K562 (cell line): Measurements from ENCODE around the gene SUCO. TPM values are rescaled to one million over a fixed set of nuclear protein-coding genes. Genes with fewer than 3 reads are reported as not detected.
A peak's percentile ranks its signal among the peaks of the same experiment; 100 is the strongest.

Source experiments
- ATAC-seq: fragments of 200-7000 bp; cut with Tn5 transposase; 3 replicates; pipeline ENCODE4 v1.9.1; 2020; ENCODE audit warnings: moderate library complexity
- BruUV-seq: library from RNA; stranded (reverse); fragments of 400-500 nt; replicated peaks from 2 replicates; lab custom pipeline; 2021; lab: Mats Ljungman, UMichigan
- CTCF ChIA-PET: fragments of 300-600 bp; formaldehyde crosslinking; extraction: SDS; loops from one replicate; lab custom pipeline; 2021; ENCODE audit warnings: low intra/inter-chr PET ratio; lab: Yijun Ruan, JAX
- POLR2A ChIA-PET: fragments of 300-600, 350-650 bp; sonication (Branson Sonifier 250); formaldehyde crosslinking; extraction: SDS; loops from one replicate; lab custom pipeline; 2021; ENCODE audit warnings: antibody characterized with exemption, inconsistent platforms; lab: Yijun Ruan, JAX
- DNase-seq, 4 experiments: peaks; one replicate each; pipeline versions ENCODE4 v3.0.0 to v3.0.0-alpha.2; 2011 to 2018; ENCODE audit warnings: low spot score in 3 of 4, mixed read lengths in 3 of 4; ENCODE audit errors: extremely low read depth in 1 of 4
- FAIRE-seq: peaks from 2 replicates; lab custom pipeline; 2011; peaks lifted over from hg19 to GRCh38; lab: Jason Lieb, UNC
- H2AFZ ChIP-seq: 2 replicates; pipeline ENCODE4 v1.6.0; 2011; ENCODE audit warnings: low read depth, low read length, control low read depth, inconsistent platforms
- H3K27ac ChIP-seq: fragments of 200-600 bp; 3 replicates; pipeline ENCODE4 v1.8.0; 2011; ENCODE audit warnings: low read depth, mild to moderate bottlenecking, control low read depth, inconsistent platforms, low read length, moderate library complexity, mixed read lengths; ENCODE audit errors: extremely low read depth
- H3K27me3 ChIP-seq, 2 experiments: fragments of 300-600 bp in 1 of 2; 2 replicates in 1 of 2; 3 replicates in 1 of 2; pipeline versions ENCODE4 v1.6.0 to v1.8.0; 2011; ENCODE audit warnings: inconsistent platforms in 2 of 2, low read length in 2 of 2, mild to moderate bottlenecking in 1 of 2, mixed read lengths in 1 of 2, moderate library complexity in 1 of 2; ENCODE audit not compliant: control insufficient read depth in 2 of 2, insufficient read depth in 2 of 2
- H3K36me3 ChIP-seq: fragments of 300-600 bp; 3 replicates; pipeline ENCODE4 v1.8.0; 2011; ENCODE audit warnings: mild to moderate bottlenecking, low read length, inconsistent platforms; ENCODE audit not compliant: control insufficient read depth, insufficient read depth
- H3K4me1 ChIP-seq, 2 experiments: fragments of 200-600 bp in 1 of 2; replicated peaks in 1 of 2; 2 replicates in 1 of 2; 3 replicates in 1 of 2; pipeline versions ENCODE4 v1.5.1 to v1.8.0; 2011; ENCODE audit warnings: inconsistent platforms in 2 of 2, low read length in 2 of 2, mild to moderate bottlenecking in 1 of 2, mixed read lengths in 1 of 2, moderate library complexity in 1 of 2; ENCODE audit not compliant: control insufficient read depth in 2 of 2, insufficient read depth in 2 of 2
- H3K4me2 ChIP-seq: 2 replicates; pipeline ENCODE4 v1.6.1; 2011; ENCODE audit warnings: low read length, control low read depth, inconsistent platforms, mixed read lengths; ENCODE audit not compliant: insufficient read depth
- H3K4me3 ChIP-seq: fragments of 200-600 bp; sonication (generic), shearing (Covaris generic); 2 replicates; pipeline ENCODE4 v1.5.1; 2016; ENCODE audit warnings: control low read depth, inconsistent platforms
- H3K79me2 ChIP-seq: fragments of 200-600 bp; 3 replicates; pipeline ENCODE4 v1.8.0; 2011; ENCODE audit warnings: low read length, inconsistent platforms; ENCODE audit not compliant: control insufficient read depth, insufficient read depth
- H3K9ac ChIP-seq, 2 experiments: 2 replicates each; pipeline versions ENCODE4 v1.6.0 to v1.6.1; 2011; ENCODE audit warnings: low read depth in 2 of 2, low read length in 2 of 2, control low read depth in 1 of 2, inconsistent platforms in 1 of 2, mild to moderate bottlenecking in 1 of 2, mixed read lengths in 1 of 2; ENCODE audit not compliant: insufficient read depth in 1 of 2
- H3K9me1 ChIP-seq: one replicate; pipeline ENCODE4 v1.6.0; 2011; ENCODE audit warnings: inconsistent platforms, mild to moderate bottlenecking, low read length, moderate library complexity; ENCODE audit not compliant: control insufficient read depth, insufficient read depth
- H3K9me3 ChIP-seq: replicated peaks from 2 replicates; pipeline ENCODE4 v1.5.1; 2011; ENCODE audit warnings: low read depth, low read length, inconsistent platforms; ENCODE audit not compliant: control insufficient read depth, insufficient read depth
- H4K20me1 ChIP-seq: replicated peaks from 2 replicates; pipeline ENCODE4 v1.6.1; 2011; ENCODE audit warnings: low read length, inconsistent platforms, mixed read lengths; ENCODE audit not compliant: control insufficient read depth, insufficient read depth
- E2F6 ChIP-seq, 2 experiments: IDR thresholded peaks; 2 replicates each; pipeline ENCODE4 v1.6.1; 2011; ENCODE audit warnings: borderline replicate concordance in 1 of 2, control low read depth in 1 of 2, low read depth in 1 of 2, low read length in 1 of 2, mild to moderate bottlenecking in 1 of 2, mixed read lengths in 1 of 2, moderate library complexity in 1 of 2; ENCODE audit not compliant: insufficient read depth in 1 of 2, insufficient read length in 1 of 2, poor library complexity in 1 of 2, severe bottlenecking in 1 of 2; ENCODE audit errors: extremely low read depth in 1 of 2
- GATA2 ChIP-seq: sonication (generic); formaldehyde crosslinking; IDR thresholded peaks from 2 replicates; pipeline ENCODE4 v1.4.0; 2020; ENCODE audit warnings: mild to moderate bottlenecking, missing genetic modification reagents
- HIVEP1 ChIP-seq: fragments of 250-450 bp; sonication (Bioruptor Pico); IDR thresholded peaks from 2 replicates; pipeline ENCODE4 v1.4.0; 2020; ENCODE audit warnings: mild to moderate bottlenecking
- MEF2D ChIP-seq: conservative IDR thresholded peaks from 2 replicates; pipeline ENCODE4 v1.6.1; 2016; ENCODE audit warnings: low read depth, missing genetic modification characterization, missing compliant biosample characterization
- MTA1 ChIP-seq: fragments of 450-650 bp; IDR thresholded peaks from 2 replicates; pipeline ENCODE4 v1.6.1; 2017; ENCODE audit warnings: borderline replicate concordance
- RB1 ChIP-seq: fragments of 450-650 bp; IDR thresholded peaks from 2 replicates; pipeline ENCODE4 v1.6.1; 2017; ENCODE audit warnings: low read depth, mild to moderate bottlenecking
- ZBTB43 ChIP-seq: sonication (generic); formaldehyde crosslinking; IDR thresholded peaks from 2 replicates; pipeline ENCODE4 v1.8.0; 2023; ENCODE audit warnings: mild to moderate bottlenecking, missing genetic modification reagents
- ZNF445 ChIP-seq: fragments of 250-450 bp; sonication (Bioruptor Pico); IDR thresholded peaks from 2 replicates; pipeline ENCODE4 v1.4.0; 2020; ENCODE audit warnings: low read depth, mild to moderate bottlenecking, moderate library complexity
- WGBS: fragments of 100-300 bp; shearing (Covaris generic); methylation state at CpG from one replicate; pipeline ENCODE4 v1.1.6; 2016; ENCODE audit warnings: low coverage, mixed read lengths; ENCODE audit not compliant: insufficient coverage; ENCODE audit errors: missing lambda C conversion rate; 5-methylcytosine and 5-hydroxymethylcytosine counted together
- in situ Hi-C: fragments of 300-500 bp; cut with MboI; formaldehyde crosslinking; loops from 4 replicates; pipeline ENCODE4 v1.15.0; 2018; ENCODE audit warnings: inconsistent platforms, mixed read lengths
- intact Hi-C: fragments of 100-400 bp; cut with micrococcal nuclease; formaldehyde crosslinking; loops from 2 replicates; pipeline ENCODE4 v1.14.2; 2022
- polyA plus RNA-seq, 8 experiments: library from polyadenylated mRNA; depleted of rRNA in 4 of 8; stranded (reverse) in 5 of 8; unstranded in 3 of 8; fragments of >200 nt; fragmentation: Nextera tagmentation in 2 of 8; fragmentation: Illumina TruSeq in 1 of 8; extraction: Ambion mirVana in 2 of 8; extraction: Trizol in 1 of 8; gene quantifications; 2 replicates each; pipeline versions ENCODE4 v1.2.1 to v1.2.3, GENCODE V29; 2011 to 2014; ENCODE audit warnings: inconsistent platforms in 1 of 8, missing spikeins in 1 of 8
- total RNA-seq, 7 experiments: library from RNA; depleted of rRNA in 6 of 7; stranded (reverse); fragments of >200 nt in 6 of 7; fragmentation: Illumina TruSeq in 2 of 7; extraction: Trizol in 2 of 7; gene quantifications; 2 replicates each; pipeline versions ENCODE4 v1.2.1 to v1.2.3, GENCODE V29; 2011 to 2021; ENCODE audit warnings: low replicate concordance in 1 of 7
- TF ChIP-seq, protein P1 (sequence below): fragments of 450-650 bp; IDR thresholded peaks from 2 replicates; pipeline ENCODE4 v1.6.1; 2017; ENCODE audit warnings: antibody characterized with exemption, mild to moderate bottlenecking
- TF ChIP-seq, protein P2 (sequence below): fragments of 200-800 bp; sonication (Bioruptor generic); IDR thresholded peaks from 2 replicates; pipeline ENCODE4 v1.6.1; 2017; ENCODE audit warnings: missing genetic modification characterization, missing compliant biosample characterization

Gene SUCO
- total and polyA plus RNA-seq, 9 of the 15 experiments (the other 6 are each of a cell fraction or from before 2014, with no cell fraction given): 2.5 to 20.6 (median 14.3) TPM

- peak in 1 of 2 experiments; percentile 71 for TF ChIP-seq E2F6 (IDR thresholded peaks at IDR 0.05; ENCODE audit: borderline replicate concordance in 1 of 2, extremely low read depth in 1 of 2, insufficient read depth in 1 of 2, insufficient read length in 1 of 2, low read depth in 1 of 2, low read length in 1 of 2, poor library complexity in 1 of 2, severe bottlenecking in 1 of 2)
- TF ChIP-seq, all 486 proteins: peak for 4
These were observed 3.6 kb upstream of the SUCO start (continued) for GRCh38 chr1:172529304-172529703.

DNA sequence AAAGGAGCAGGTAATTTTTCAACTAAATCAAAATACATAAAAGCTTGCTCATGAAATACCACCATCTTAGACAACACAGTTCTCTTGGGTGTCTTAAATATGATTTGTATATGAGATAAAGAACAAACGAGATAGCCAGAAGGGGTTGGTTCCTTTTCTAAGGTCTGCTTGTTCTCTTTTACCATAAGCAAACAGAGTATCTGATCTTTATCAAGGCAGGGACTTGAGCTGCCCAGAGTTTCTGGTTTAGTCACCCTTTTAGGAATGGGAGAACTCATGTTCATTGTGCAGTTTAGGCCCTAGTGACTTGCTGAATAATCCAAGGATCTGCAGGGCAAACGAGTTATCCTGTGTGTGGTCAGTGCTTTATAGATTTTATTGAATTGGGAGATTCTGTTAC is 3.0 kb upstream of the SUCO start:
- in situ Hi-C loops (no loop called here), intact Hi-C loops (no loop called here)
- Histone ChIP-seq H3K9ac (0 out of 4 replicates have a peak overlapping the region, but pooled peaks of 1 of the 2 experiments have one; percentile 17), H2AFZ (peak overlapping the region; percentile 75), H3K9me1 (no peaks in the 10 kb centered on the region), H3K27ac (peak overlapping the region; percentile 35; the same call in 2 of the 3 replicates), H3K4me3 (no peak overlapping the region), H3K36me3 (no peaks in the 10 kb centered on the region), H3K4me1 (peaks cover 3 to 28% of the 10 kb centered on the region in 2 experiments; a peak in 3 of 5 replicates), H3K9me3 (no peaks in the 10 kb centered on the region), H3K4me2 (peak overlapping the region; percentile 46), H3K79me2 (peaks cover 19% of the 10 kb centered on the region), H3K27me3 (no peaks in the 10 kb centered on the region), H4K20me1 (peaks cover 7% of the 10 kb centered on the region; the same call in 1 of the 2 replicates)
- DNase-seq (peak; percentile 26 to 55 (median 34)), FAIRE-seq (peak; percentile 40), ATAC-seq (no peak)
- ChIA-PET POLR2A (interaction anchor here (0.6 to 3.4 kb wide), 3 partner anchors 11 to 157 kb away, joined by 3 to 37 read pairs (median 5); no protein-coding TSS in a partner anchor), CTCF (no interaction called here)
- no TSS peak for BruUV-seq
- WGBS: 0% methylated on average over 2 of the region's 2 CpGs
- 0 out of 2 replicates have a peak, but pooled peaks have one; percentile 13 for TF ChIP-seq ZNF445 (CRISPR knock-in tag)
- TF ChIP-seq RB1: no peak
- TF ChIP-seq, protein P1, sequence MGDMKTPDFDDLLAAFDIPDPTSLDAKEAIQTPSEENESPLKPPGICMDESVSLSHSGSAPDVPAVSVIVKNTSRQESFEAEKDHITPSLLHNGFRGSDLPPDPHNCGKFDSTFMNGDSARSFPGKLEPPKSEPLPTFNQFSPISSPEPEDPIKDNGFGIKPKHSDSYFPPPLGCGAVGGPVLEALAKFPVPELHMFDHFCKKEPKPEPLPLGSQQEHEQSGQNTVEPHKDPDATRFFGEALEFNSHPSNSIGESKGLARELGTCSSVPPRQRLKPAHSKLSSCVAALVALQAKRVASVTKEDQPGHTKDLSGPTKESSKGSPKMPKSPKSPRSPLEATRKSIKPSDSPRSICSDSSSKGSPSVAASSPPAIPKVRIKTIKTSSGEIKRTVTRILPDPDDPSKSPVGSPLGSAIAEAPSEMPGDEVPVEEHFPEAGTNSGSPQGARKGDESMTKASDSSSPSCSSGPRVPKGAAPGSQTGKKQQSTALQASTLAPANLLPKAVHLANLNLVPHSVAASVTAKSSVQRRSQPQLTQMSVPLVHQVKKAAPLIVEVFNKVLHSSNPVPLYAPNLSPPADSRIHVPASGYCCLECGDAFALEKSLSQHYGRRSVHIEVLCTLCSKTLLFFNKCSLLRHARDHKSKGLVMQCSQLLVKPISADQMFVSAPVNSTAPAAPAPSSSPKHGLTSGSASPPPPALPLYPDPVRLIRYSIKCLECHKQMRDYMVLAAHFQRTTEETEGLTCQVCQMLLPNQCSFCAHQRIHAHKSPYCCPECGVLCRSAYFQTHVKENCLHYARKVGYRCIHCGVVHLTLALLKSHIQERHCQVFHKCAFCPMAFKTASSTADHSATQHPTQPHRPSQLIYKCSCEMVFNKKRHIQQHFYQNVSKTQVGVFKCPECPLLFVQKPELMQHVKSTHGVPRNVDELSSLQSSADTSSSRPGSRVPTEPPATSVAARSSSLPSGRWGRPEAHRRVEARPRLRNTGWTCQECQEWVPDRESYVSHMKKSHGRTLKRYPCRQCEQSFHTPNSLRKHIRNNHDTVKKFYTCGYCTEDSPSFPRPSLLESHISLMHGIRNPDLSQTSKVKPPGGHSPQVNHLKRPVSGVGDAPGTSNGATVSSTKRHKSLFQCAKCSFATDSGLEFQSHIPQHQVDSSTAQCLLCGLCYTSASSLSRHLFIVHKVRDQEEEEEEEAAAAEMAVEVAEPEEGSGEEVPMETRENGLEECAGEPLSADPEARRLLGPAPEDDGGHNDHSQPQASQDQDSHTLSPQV: peak; percentile 53; the same call in 1 of the 2 replicates
- TF ChIP-seq, protein P2, sequence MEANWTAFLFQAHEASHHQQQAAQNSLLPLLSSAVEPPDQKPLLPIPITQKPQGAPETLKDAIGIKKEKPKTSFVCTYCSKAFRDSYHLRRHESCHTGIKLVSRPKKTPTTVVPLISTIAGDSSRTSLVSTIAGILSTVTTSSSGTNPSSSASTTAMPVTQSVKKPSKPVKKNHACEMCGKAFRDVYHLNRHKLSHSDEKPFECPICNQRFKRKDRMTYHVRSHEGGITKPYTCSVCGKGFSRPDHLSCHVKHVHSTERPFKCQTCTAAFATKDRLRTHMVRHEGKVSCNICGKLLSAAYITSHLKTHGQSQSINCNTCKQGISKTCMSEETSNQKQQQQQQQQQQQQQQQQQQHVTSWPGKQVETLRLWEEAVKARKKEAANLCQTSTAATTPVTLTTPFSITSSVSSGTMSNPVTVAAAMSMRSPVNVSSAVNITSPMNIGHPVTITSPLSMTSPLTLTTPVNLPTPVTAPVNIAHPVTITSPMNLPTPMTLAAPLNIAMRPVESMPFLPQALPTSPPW: peak; percentile 13; the same call in 1 of the 2 replicates
- TF ChIP-seq GATA2: 0 out of 2 replicates have a peak, but pooled peaks have one; percentile 53
- TF ChIP-seq MTA1: 0 out of 2 replicates have a peak, but pooled peaks have one; percentile 60
- no peak for TF ChIP-seq ZBTB43
- 0 out of 2 replicates have a peak, but pooled peaks have one; percentile 71 for TF ChIP-seq HIVEP1 (CRISPR knock-in tag)
- peak; percentile 68; the same call in 1 of the 2 replicates for TF ChIP-seq MEF2D (tag)
